ENCODE data around the gene SSBP4. TPM values are rescaled to one million over a fixed set of nuclear protein-coding genes. Genes with fewer than 3 reads are reported as not detected.

Gene SSBP4
- total RNA-seq, 4 donors from 2014 or later = 28.8 to 42.0 (median 36.0) TPM

- 79 to 95% methylated on average over 4 to 8 of the region's 8 CpGs for WGBS, 2 donors
- DNase-seq (ENCODE audit: low spot score in 2 of 2) = no peak
- TF ChIP-seq POLR2A (IDR thresholded peaks at IDR 0.05) = no peak
- TF ChIP-seq CTCF (IDR thresholded peaks at IDR 0.05) = no peak
- intact Hi-C loops (cut with DNase I; ENCODE audit: low total_unique reads) = no loop called here
- H3K4me3 ChIP-seq (ENCODE audit: low read depth, poor library complexity, severe bottlenecking) = no peak overlapping the region
These were observed 58.8 kb downstream of the SSBP4 start for GRCh38 chr19:18477974-18478373.

GRCh38 chr19:18478545-18479311 is 59.5 kb downstream of the SSBP4 start:
- DNase-seq (ENCODE audit: low spot score in 2 of 2) = peak; percentile 87 to 98
- WGBS, 2 donors = 43 to 68% methylated on average over 13 to 15 of the region's 17 CpGs
- H3K4me3 ChIP-seq (ENCODE audit: low read depth, poor library complexity, severe bottlenecking) = no peak overlapping the region
- TF ChIP-seq POLR2A (IDR thresholded peaks at IDR 0.05) = no peak
- no peak for TF ChIP-seq CTCF (IDR thresholded peaks at IDR 0.05)
- intact Hi-C loops (cut with DNase I; ENCODE audit: low total_unique reads) = no loop called here

GRCh38 chr19:18480006-18480691 is 61.0 kb downstream of the SSBP4 start:
- TF ChIP-seq CTCF (IDR thresholded peaks at IDR 0.05) = no peak
- TF ChIP-seq POLR2A (IDR thresholded peaks at IDR 0.05) = no peak
- no peak overlapping the region for H3K4me3 ChIP-seq (ENCODE audit: low read depth, poor library complexity, severe bottlenecking)

GRCh38 chr19:18481505-18482222 is 62.5 kb downstream of the SSBP4 start:
- intact Hi-C loops (cut with DNase I; ENCODE audit: low total_unique reads) = no loop called here
- DNase-seq (ENCODE audit: low spot score in 2 of 2) = no peak
- TF ChIP-seq POLR2A (IDR thresholded peaks at IDR 0.05) = no peak
- TF ChIP-seq CTCF (IDR thresholded peaks at IDR 0.05) = no peak
- H3K4me3 ChIP-seq (ENCODE audit: low read depth, poor library complexity, severe bottlenecking) = no peak overlapping the region
- WGBS, 2 donors = 94 to 95% methylated on average over 12 of the region's 12 CpGs

More at GRCh38 chr19:18480006-18480691, 61.0 kb downstream of the SSBP4 start:
- peak; percentile 85 to 96 for DNase-seq (ENCODE audit: low spot score in 2 of 2)
- WGBS, 2 donors = 47 to 62% methylated on average over 13 of the region's 13 CpGs
- intact Hi-C loops (cut with DNase I; ENCODE audit: low total_unique reads) = no loop called here

- no peak for DNase-seq (ENCODE audit: low spot score in 2 of 2)
- TF ChIP-seq CTCF (IDR thresholded peaks at IDR 0.05) (no peak), POLR2A (IDR thresholded peaks at IDR 0.05) (no peak)
- intact Hi-C loops (cut with DNase I; ENCODE audit: low total_unique reads) = no loop called here
- H3K4me3 ChIP-seq (ENCODE audit: low read depth, poor library complexity, severe bottlenecking) = no peak overlapping the region
- WGBS, 2 donors = 61 to 72% methylated on average over 12 of the region's 12 CpGs
These were observed 64.1 kb downstream of the SSBP4 start for GRCh38 chr19:18483119-18483890.

All from lower leg skin (tissue), 4 donors.